ENCODE data around the gene AP2A1. TPM values are rescaled to one million over a fixed set of nuclear protein-coding genes. Genes with fewer than 3 reads are reported as not detected.
"Not testable (repeated sequence)": the region's sequence is repeated elsewhere in the genome, so short reads cannot be mapped to it uniquely, and the experiment has no call there.

AP2A1 gene
- 10 to 100 TPM; 78.0 to 79.2 TPM for total RNA-seq

- Mint-ChIP-seq H3K27me3 (no peaks in the 10 kb centered on the region), H3K36me3 (ENCODE audit: low read depth) (peaks cover 7% of the 10 kb centered on the region), H3K4me3 (peak within 1 kb of the TSS; percentile 83), H3K4me1 (peaks cover 45% of the 10 kb centered on the region), H3K9me3 (no peaks in the 10 kb centered on the region), H3K27ac (peak within 1 kb of the TSS; percentile 83)
- ChIA-PET POLR2A (interaction anchor here (0.6 to 1.8 kb wide), 8 partner anchors 13 to 258 kb away, joined by 3 to 6 read pairs (median 3); partner anchors contain the start of genes FUZ, MED25 and VRK3), CTCF (interaction anchor here (0.8 to 1.4 kb wide), 5 partner anchors 49 to 102 kb away, joined by 3 to 8 read pairs (median 3); partner anchors contain the start of gene PRMT1)
- no peak for DNase-seq
Observed at GRCh38 chr19:49766930-49767299, at the start of gene AP2A1. TSS of gene AP2A1 (plus strand) at chr19:49767001. CDS start at chr19:49767134, 133 bp downstream.

GRCh38 chr19:49718511-49718910, 48.3 kb upstream of the AP2A1 start:
- H3K36me3 Mint-ChIP-seq (ENCODE audit: low read depth), result no peaks in the 10 kb centered on the region
- ChIA-PET POLR2A (interaction anchor here (1.3 kb wide), 1 partner anchor 132 kb away, joined by 3 read pairs; no protein-coding TSS in a partner anchor), CTCF (interaction anchor here (0.9 to 2.1 kb wide), 8 partner anchors 12 to 172 kb away, joined by 3 to 9 read pairs (median 5); partner anchors contain the start of genes AP2A1, PTOV1 and TSKS)
- H3K27me3 Mint-ChIP-seq, result no peaks in the 10 kb centered on the region
- DNase-seq, result no peak
- H3K4me3 Mint-ChIP-seq, result peak overlapping the region; percentile 76
- peak overlapping the region; percentile 40 for H3K27ac Mint-ChIP-seq
- peaks cover 5% of the 10 kb centered on the region for H3K9me3 Mint-ChIP-seq
- H3K4me1 Mint-ChIP-seq, result peaks cover 25% of the 10 kb centered on the region

- Mint-ChIP-seq H3K4me3 (no peak overlapping the region), H3K27ac (no peak overlapping the region), H3K9me3 (peaks cover 5% of the 10 kb centered on the region), H3K4me1 (peaks cover 25% of the 10 kb centered on the region), H3K27me3 (no peaks in the 10 kb centered on the region), H3K36me3 (ENCODE audit: low read depth) (no peaks in the 10 kb centered on the region)
- CTCF ChIA-PET, result no interaction called here
- no peak for DNase-seq
- POLR2A ChIA-PET, result interaction anchor here (1.3 kb wide), 1 partner anchor 131 kb away, joined by 3 read pairs; no protein-coding TSS in a partner anchor
Observed at GRCh38 chr19:49718991-49719390, 47.8 kb upstream of the AP2A1 start.

GRCh38 chr19:49719420-49719819, 47.4 kb upstream of the AP2A1 start:
- H3K27me3 Mint-ChIP-seq; DNase-seq; POLR2A ChIA-PET; CTCF ChIA-PET; H3K27ac Mint-ChIP-seq; H3K9me3 Mint-ChIP-seq; H3K4me3 Mint-ChIP-seq; H3K36me3 Mint-ChIP-seq (ENCODE audit: low read depth): not testable (repeated sequence)
- peaks cover 25% of the 10 kb centered on the region for H3K4me1 Mint-ChIP-seq

- POLR2A ChIA-PET, result no interaction called here
- H3K4me3 Mint-ChIP-seq, result no peak overlapping the region
- CTCF ChIA-PET, result no interaction called here
- H3K27me3 Mint-ChIP-seq, result no peaks in the 10 kb centered on the region
- no peaks in the 10 kb centered on the region for H3K4me1 Mint-ChIP-seq
- H3K27ac Mint-ChIP-seq, result no peak overlapping the region
- H3K36me3 Mint-ChIP-seq (ENCODE audit: low read depth), result no peaks in the 10 kb centered on the region
- no peak for DNase-seq
- H3K9me3 Mint-ChIP-seq, result no peaks in the 10 kb centered on the region
Observed at GRCh38 chr19:49727217-49728030, 39.4 kb upstream of the AP2A1 start.

GRCh38 chr19:49730166-49730565, 36.6 kb upstream of the AP2A1 start:
- Mint-ChIP-seq H3K27me3 (no peaks in the 10 kb centered on the region), H3K27ac (no peak overlapping the region), H3K9me3 (no peaks in the 10 kb centered on the region), H3K36me3 (ENCODE audit: low read depth) (no peaks in the 10 kb centered on the region), H3K4me3 (no peak overlapping the region), H3K4me1 (no peaks in the 10 kb centered on the region)
- no peak for DNase-seq
- CTCF ChIA-PET, result interaction anchor here (2.1 kb wide), 1 partner anchor 12 kb away, joined by 9 read pairs; no protein-coding TSS in a partner anchor
- POLR2A ChIA-PET, result no interaction called here

- no peaks in the 10 kb centered on the region for H3K9me3 Mint-ChIP-seq
- CTCF ChIA-PET, result interaction anchor here (1.5 kb wide), 1 partner anchor 20 kb away, joined by 4 read pairs; no protein-coding TSS in a partner anchor
- no peaks in the 10 kb centered on the region for H3K27me3 Mint-ChIP-seq
- H3K4me1 Mint-ChIP-seq, result peaks cover 3% of the 10 kb centered on the region
- no peak for DNase-seq
- H3K4me3 Mint-ChIP-seq, result no peak overlapping the region
- no peak overlapping the region for H3K27ac Mint-ChIP-seq
- H3K36me3 Mint-ChIP-seq (ENCODE audit: low read depth), result no peaks in the 10 kb centered on the region
- POLR2A ChIA-PET, result no interaction called here
Observed at GRCh38 chr19:49738268-49738667, 28.5 kb upstream of the AP2A1 start.

- H3K9me3 Mint-ChIP-seq, result no peaks in the 10 kb centered on the region
- no peaks in the 10 kb centered on the region for H3K27me3 Mint-ChIP-seq
- H3K36me3 Mint-ChIP-seq (ENCODE audit: low read depth), result no peaks in the 10 kb centered on the region
- ChIA-PET POLR2A (no interaction called here), CTCF (interaction anchor here (1.5 kb wide), 1 partner anchor 21 kb away, joined by 4 read pairs; no protein-coding TSS in a partner anchor)
- no peak overlapping the region for H3K27ac Mint-ChIP-seq
- H3K4me1 Mint-ChIP-seq, result peaks cover 3% of the 10 kb centered on the region
- DNase-seq, result no peak
- no peak overlapping the region for H3K4me3 Mint-ChIP-seq
Observed at GRCh38 chr19:49739098-49739497, 27.7 kb upstream of the AP2A1 start.

- peaks cover 3% of the 10 kb centered on the region for H3K9me3 Mint-ChIP-seq
- ChIA-PET CTCF (no interaction called here), POLR2A (interaction anchor here (0.6 kb wide), 1 partner anchor 315 kb away, joined by 3 read pairs; no protein-coding TSS in a partner anchor)
- no peak overlapping the region for H3K4me3 Mint-ChIP-seq
- H3K36me3 Mint-ChIP-seq (ENCODE audit: low read depth), result no peaks in the 10 kb centered on the region
- peaks cover 3% of the 10 kb centered on the region for H3K4me1 Mint-ChIP-seq
- H3K27me3 Mint-ChIP-seq, result no peaks in the 10 kb centered on the region
- no peak overlapping the region for H3K27ac Mint-ChIP-seq
- no peak for DNase-seq
Observed at GRCh38 chr19:49739933-49740332, 26.9 kb upstream of the AP2A1 start.

GRCh38 chr19:49741210-49741844, 25.5 kb upstream of the AP2A1 start:
- Mint-ChIP-seq H3K4me3 (no peak overlapping the region), H3K36me3 (ENCODE audit: low read depth) (no peaks in the 10 kb centered on the region), H3K27me3 (no peaks in the 10 kb centered on the region), H3K27ac (no peak overlapping the region), H3K4me1 (peaks cover 3% of the 10 kb centered on the region), H3K9me3 (peaks cover 6% of the 10 kb centered on the region)
- DNase-seq, result no peak
- POLR2A ChIA-PET, result no interaction called here
- CTCF ChIA-PET, result no interaction called here

GRCh38 chr19:49744946-49745381, 21.8 kb upstream of the AP2A1 start:
- Mint-ChIP-seq H3K36me3 (ENCODE audit: low read depth) (no peaks in the 10 kb centered on the region), H3K27ac (no peak overlapping the region), H3K9me3 (peaks cover 6% of the 10 kb centered on the region), H3K27me3 (no peaks in the 10 kb centered on the region), H3K4me1 (no peaks in the 10 kb centered on the region), H3K4me3 (no peak overlapping the region)
- no peak for DNase-seq
- ChIA-PET POLR2A (no interaction called here), CTCF (no interaction called here)

- no peak overlapping the region for H3K27ac Mint-ChIP-seq
- POLR2A ChIA-PET, result interaction anchor here (0.6 to 1.3 kb wide), 2 partner anchors 14 to 503 kb away, joined by 3 read pairs; no protein-coding TSS in a partner anchor
- DNase-seq, result peak; percentile 23
- H3K4me3 Mint-ChIP-seq, result no peak overlapping the region
- CTCF ChIA-PET, result no interaction called here
- no peaks in the 10 kb centered on the region for H3K4me1 Mint-ChIP-seq
- H3K27me3 Mint-ChIP-seq, result no peaks in the 10 kb centered on the region
- H3K36me3 Mint-ChIP-seq (ENCODE audit: low read depth), result no peaks in the 10 kb centered on the region
- peaks cover 6% of the 10 kb centered on the region for H3K9me3 Mint-ChIP-seq
Observed at GRCh38 chr19:49746206-49746958, 20.4 kb upstream of the AP2A1 start.
